GM12878 (cell line): ENCODE data around the gene NUDT3. TPM values are rescaled to one million over a fixed set of nuclear protein-coding genes. Genes with fewer than 3 reads are reported as not detected.

Experiments used
- ATF7 ChIP-seq: fragments of 450-650 bp; IDR thresholded peaks from 2 replicates; pipeline ENCODE4 v1.6.1; 2016; ENCODE audit warnings: low read depth, mild to moderate bottlenecking
- BRCA1 ChIP-seq: IDR thresholded peaks from 2 replicates; pipeline ENCODE4 v1.6.1; 2011; ENCODE audit warnings: low read depth, low read length, improper control_type of control experiment
- CHD1 ChIP-seq: IDR thresholded peaks from 2 replicates; pipeline ENCODE4 v1.6.1; 2012; ENCODE audit warnings: low read depth, low read length, improper control_type of control experiment
- CTCF ChIP-seq, 3 experiments: IDR thresholded peaks in 2 of 3; conservative IDR thresholded peaks in 1 of 3; 2 replicates each; pipeline ENCODE4 v1.5.1; 2011; ENCODE audit warnings: low read depth in 3 of 3, low read length in 3 of 3, mild to moderate bottlenecking in 3 of 3, control low read depth in 2 of 3, moderate library complexity in 2 of 3, inconsistent platforms in 1 of 3, mixed read lengths in 1 of 3; ENCODE audit not compliant: control insufficient read depth in 2 of 3, insufficient read depth in 1 of 3; ENCODE audit errors: extremely low read depth in 1 of 3
- ELK1 ChIP-seq: IDR thresholded peaks from 2 replicates; pipeline ENCODE4 v1.6.1; 2012; ENCODE audit warnings: low read depth, low read length, improper control_type of control experiment
- FOXM1 ChIP-seq: IDR thresholded peaks from 2 replicates; pipeline ENCODE4 v1.6.1; 2012; ENCODE audit warnings: low read depth, mild to moderate bottlenecking, inconsistent platforms, low read length, moderate library complexity
- MEF2A ChIP-seq: IDR thresholded peaks from 2 replicates; pipeline ENCODE4 v1.6.1; 2011; ENCODE audit warnings: low read depth, mild to moderate bottlenecking, low read length, moderate library complexity; ENCODE audit not compliant: insufficient read depth
- MTA3 ChIP-seq: IDR thresholded peaks from 2 replicates; pipeline ENCODE4 v1.6.1; 2012; ENCODE audit warnings: low read length, inconsistent platforms, borderline replicate concordance
- NR2C2 ChIP-seq: IDR thresholded peaks from 2 replicates; pipeline ENCODE4 v1.6.1; 2011; ENCODE audit warnings: borderline replicate concordance, low read depth; ENCODE audit not compliant: control insufficient read depth, insufficient read length
- PAX8 ChIP-seq: fragments of 450-650 bp; IDR thresholded peaks from 2 replicates; pipeline ENCODE4 v1.6.1; 2017; ENCODE audit warnings: mild to moderate bottlenecking, moderate library complexity
- PKNOX1 ChIP-seq: fragments of 450-650 bp; IDR thresholded peaks from 2 replicates; pipeline ENCODE4 v1.6.1; 2016; ENCODE audit warnings: mild to moderate bottlenecking
- REST ChIP-seq: IDR thresholded peaks from 2 replicates; pipeline ENCODE4 v1.6.1; 2012; ENCODE audit warnings: mild to moderate bottlenecking, low read depth, low read length
- SIN3A ChIP-seq: IDR thresholded peaks from 2 replicates; pipeline ENCODE4 v1.6.1; 2012; ENCODE audit warnings: low read depth, low read length, improper control_type of control experiment
- SIX5 ChIP-seq: IDR thresholded peaks from 2 replicates; pipeline ENCODE4 v1.6.1; 2011; ENCODE audit warnings: mild to moderate bottlenecking, low read depth, low read length, moderate library complexity; ENCODE audit not compliant: severe bottlenecking
- SKIL ChIP-seq: fragments of 450-650 bp; IDR thresholded peaks from 2 replicates; pipeline ENCODE4 v1.6.1; 2017; ENCODE audit warnings: mild to moderate bottlenecking, low read depth, inconsistent platforms; ENCODE audit not compliant: poor library complexity, severe bottlenecking
- STAT1 ChIP-seq: fragments of 450-650 bp; conservative IDR thresholded peaks from 2 replicates; pipeline ENCODE4 v1.6.1; 2014; ENCODE audit warnings: antibody characterized with exemption, mild to moderate bottlenecking
- SUPT20H ChIP-seq: IDR thresholded peaks from 2 replicates; pipeline ENCODE4 v1.6.1; 2011; ENCODE audit warnings: low read depth, mild to moderate bottlenecking, low read length, moderate library complexity, borderline replicate concordance; ENCODE audit not compliant: control insufficient read depth
- YY1 ChIP-seq: IDR thresholded peaks from 2 replicates; pipeline ENCODE4 v1.6.1; 2011; ENCODE audit warnings: low read depth, mild to moderate bottlenecking, low read length
- ZNF24 ChIP-seq: fragments of 450-650 bp; IDR thresholded peaks from 2 replicates; pipeline ENCODE4 v1.6.1; 2017; ENCODE audit warnings: antibody characterized with exemption, mild to moderate bottlenecking
- ZNF274 ChIP-seq: IDR thresholded peaks from one replicate; pipeline ENCODE4 v1.8.0; 2011; ENCODE audit not compliant: insufficient read length, insufficient read depth
- polyA plus RNA-seq, 11 experiments: library from polyadenylated mRNA; depleted of rRNA in 4 of 11; unstranded in 6 of 11; stranded (reverse) in 5 of 11; fragments of >200 nt; fragmentation: Nextera tagmentation in 4 of 11; fragmentation: Illumina TruSeq in 1 of 11; extraction: Ambion mirVana in 4 of 11; extraction: Trizol in 1 of 11; gene quantifications; 1 replicate in 1 of 11; 2 replicates in 10 of 11; pipeline versions ENCODE4 v1.2.1 to v1.2.3, GENCODE V29; 2011 to 2016; ENCODE audit warnings: inconsistent platforms in 2 of 11, missing spikeins in 2 of 11, low read depth in 1 of 11
- total RNA-seq, 4 experiments: library from RNA; depleted of rRNA in 3 of 4; stranded (reverse); fragments of >200 nt in 3 of 4; fragmentation: Illumina TruSeq in 1 of 4; extraction: Trizol in 1 of 4; gene quantifications; 2 replicates each; pipeline versions ENCODE4 v1.2.1 to v1.2.3, GENCODE V29; 2013 to 2021

The NUDT3 gene
- total and polyA plus RNA-seq, 10 of the 15 experiments (the other 5 are each of a cell fraction or from before 2014, with no cell fraction given), result 2.4 to 32.3 (median 25.5) TPM

- TF ChIP-seq CTCF (IDR thresholded peaks at IDR 0.05 in 2 of 3, conservative IDR thresholded peaks at IDR 0.05 in 1 of 3; ENCODE audit: control insufficient read depth in 2 of 3, extremely low read depth in 1 of 3, insufficient read depth in 1 of 3, low read depth in 3 of 3, low read length in 3 of 3), result peak; percentile 82 to 86 (median 86)
- no peak for TF ChIP-seq NR2C2
- no peak for TF ChIP-seq MTA3
- no peak for TF ChIP-seq ELK1
- peak; percentile 80 for TF ChIP-seq SIN3A
- TF ChIP-seq CHD1, result no peak
- no peak for TF ChIP-seq SIX5
- TF ChIP-seq STAT1, result 0 out of 2 replicates have a peak, but pooled peaks have one; percentile 37
- TF ChIP-seq ZNF24, result 0 out of 2 replicates have a peak, but pooled peaks have one; percentile 8
- no peak for TF ChIP-seq SUPT20H
- TF ChIP-seq PAX8, result no peak
- TF ChIP-seq BRCA1, result no peak
- peak; percentile 86 for TF ChIP-seq YY1
- no peak for TF ChIP-seq REST
- TF ChIP-seq ZNF274, result no peak
- peak; percentile 77 for TF ChIP-seq PKNOX1
- no peak for TF ChIP-seq ATF7
- no peak for TF ChIP-seq MEF2A
- TF ChIP-seq FOXM1, result no peak
- TF ChIP-seq SKIL, result no peak
These were observed 143.6 kb downstream of the NUDT3 start, which contains the start of gene SMIM29 (continued) for GRCh38 chr6:34248727-34249468.
